Pulmonary artery endothelial cell (primary cell): ENCODE results near the gene SMG6. TPM values are rescaled to one million over a fixed set of nuclear protein-coding genes. Genes with fewer than 3 reads are reported as not detected.
"Not testable (repeated sequence)": the region's sequence is repeated elsewhere in the genome, so short reads cannot be mapped to it uniquely, and the experiment has no call there.

Experiments
- DNase-seq: peaks from one replicate; pipeline ENCODE4 v3.0.0-alpha.2; 2011; ENCODE audit warnings: low read depth, low spot score
- total RNA-seq: library from RNA; depleted of rRNA; stranded (reverse); fragments of >200 nt; gene quantifications from 2 replicates; pipeline ENCODE4 v1.2.3, GENCODE V29; 2014

The SMG6 gene
- total RNA-seq, 1 donor from 2014 or later, result 24.9 TPM

- DNase-seq, result no peak
These were observed 99.2 kb downstream of the SMG6 start for GRCh38 chr17:2204393-2204792.

- DNase-seq, result no peak
These were observed 99.8 kb downstream of the SMG6 start for GRCh38 chr17:2203818-2204217.

DNA sequence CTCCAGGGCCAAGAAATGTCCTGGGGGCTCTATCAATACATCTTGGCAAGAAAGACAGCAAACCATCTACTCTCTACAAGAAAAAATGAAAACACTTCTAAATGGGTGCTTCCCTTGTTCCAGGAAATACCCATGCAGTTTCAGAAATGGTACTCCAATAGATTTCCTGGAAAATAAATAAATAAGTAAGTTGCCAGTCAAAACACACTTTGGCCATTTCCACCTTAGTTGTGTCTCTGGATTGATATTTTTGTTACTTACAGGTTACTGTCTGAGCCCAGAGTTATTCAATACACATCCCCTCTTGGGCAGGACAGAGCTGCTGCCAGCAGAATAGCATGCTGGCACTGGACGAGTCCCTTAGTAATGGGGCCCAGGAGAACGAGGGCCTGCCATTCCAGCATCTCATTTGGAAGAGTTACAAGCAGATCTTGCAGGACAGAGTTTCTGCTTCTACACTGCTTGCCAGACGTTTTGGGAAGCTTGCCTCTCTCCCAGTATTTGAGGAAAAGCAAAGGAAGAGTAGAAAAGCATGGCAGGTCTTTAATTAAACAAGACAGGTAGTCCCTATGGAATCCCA lies 100.5 kb downstream of the SMG6 start:
- DNase-seq, result no peak

- DNase-seq, result no peak
These were observed 101.1 kb downstream of the SMG6 start for GRCh38 chr17:2202302-2202995.

- DNase-seq, result not testable (repeated sequence)
These were observed 104.2 kb downstream of the SMG6 start for GRCh38 chr17:2199386-2199785.

GRCh38 chr17:2198927-2199326 lies 104.7 kb downstream of the SMG6 start:
- DNase-seq, result no peak

- DNase-seq, result no peak
These were observed 106.3 kb downstream of the SMG6 start for GRCh38 chr17:2197271-2197670.

DNA sequence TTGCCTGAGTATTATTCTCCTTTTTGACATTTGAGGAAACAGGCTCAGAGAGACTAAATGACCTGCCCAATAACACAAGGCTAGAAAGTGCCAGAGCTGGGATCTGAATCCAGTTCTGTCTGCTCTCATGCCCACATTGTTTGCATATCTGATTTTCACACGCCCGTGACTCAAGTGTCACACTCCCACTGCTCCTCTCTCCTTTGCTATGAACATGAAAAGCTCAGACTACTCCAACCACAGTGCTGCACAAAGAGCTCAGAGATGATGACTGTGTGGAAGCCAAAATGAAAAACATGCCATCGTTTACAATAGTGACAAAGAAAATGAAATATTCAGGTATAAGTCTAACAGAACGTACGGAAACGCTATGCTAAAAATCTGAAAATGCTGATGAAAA lies 107.9 kb downstream of the SMG6 start:
- DNase-seq, result no peak

GRCh38 chr17:2194889-2195335 lies 108.7 kb downstream of the SMG6 start:
- DNase-seq, result no peak

GRCh38 chr17:2192367-2193057 lies 111.1 kb downstream of the SMG6 start:
- DNase-seq, result peak; percentile 98

DNA sequence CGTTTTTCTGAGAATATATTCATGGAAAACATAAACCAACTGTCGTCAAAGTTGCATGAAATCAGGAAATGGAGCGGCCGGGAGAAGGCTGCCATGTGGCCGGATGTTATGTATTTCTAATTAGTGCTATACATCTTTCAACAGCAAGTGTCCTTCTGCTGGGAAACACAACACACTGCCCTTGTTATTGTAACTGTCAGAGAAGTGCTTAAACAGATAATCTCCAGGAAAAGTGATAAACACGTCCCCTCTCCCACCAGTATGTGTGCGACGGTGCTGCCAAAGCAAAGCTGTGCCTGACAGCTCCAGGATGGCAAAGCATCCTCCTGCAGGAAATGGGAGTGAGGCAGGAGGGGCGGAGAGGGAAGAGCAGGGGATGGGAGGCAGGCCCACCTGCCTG lies 111.8 kb downstream of the SMG6 start:
- peak; percentile 65 for DNase-seq

DNA sequence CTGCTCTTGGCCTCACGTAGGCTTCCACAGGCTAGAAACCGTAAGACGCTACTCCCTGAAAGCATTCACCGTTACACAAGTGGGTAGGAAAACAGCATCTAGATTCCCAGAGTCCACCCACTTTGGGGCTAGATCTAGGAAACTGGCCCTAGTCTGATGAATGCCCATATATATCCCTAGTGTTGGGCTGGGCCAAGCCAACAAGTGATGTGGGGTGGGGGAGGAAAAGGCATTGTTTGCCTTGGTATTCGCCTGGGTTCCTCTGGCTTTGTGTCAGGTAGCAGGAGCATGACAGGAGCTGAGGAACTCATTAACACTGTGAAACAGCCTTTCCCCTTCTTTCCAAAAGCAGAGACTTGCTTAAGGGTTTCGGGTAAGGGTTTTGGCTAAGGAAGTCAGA lies 112.4 kb downstream of the SMG6 start:
- DNase-seq, result no peak

- no peak for DNase-seq
These were observed 113.6 kb downstream of the SMG6 start for GRCh38 chr17:2190014-2190413.

- DNase-seq, result no peak
These were observed 114.5 kb downstream of the SMG6 start for GRCh38 chr17:2188971-2189630.

DNA sequence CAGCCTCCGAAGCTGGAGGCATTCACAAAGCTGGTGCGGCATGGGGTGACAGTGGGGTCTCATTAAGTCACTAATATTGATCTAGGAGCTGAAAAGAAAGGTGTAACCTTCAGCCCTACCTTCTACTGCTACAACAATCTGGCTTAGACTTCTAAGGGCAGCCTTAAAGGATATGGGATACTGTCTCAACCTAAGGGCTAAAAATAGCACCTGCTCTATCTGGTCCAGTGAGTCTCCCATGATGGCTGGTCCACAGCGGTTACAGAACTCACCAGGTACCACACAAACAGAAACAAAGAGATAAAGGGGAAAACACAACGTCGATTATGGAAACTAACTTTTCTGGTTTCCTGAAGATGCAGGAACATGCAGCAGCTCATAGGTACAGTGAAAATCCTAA lies 115.8 kb downstream of the SMG6 start:
- DNase-seq, result no peak

GRCh38 chr17:2186937-2187336 lies 116.6 kb downstream of the SMG6 start:
- DNase-seq, result no peak

DNA sequence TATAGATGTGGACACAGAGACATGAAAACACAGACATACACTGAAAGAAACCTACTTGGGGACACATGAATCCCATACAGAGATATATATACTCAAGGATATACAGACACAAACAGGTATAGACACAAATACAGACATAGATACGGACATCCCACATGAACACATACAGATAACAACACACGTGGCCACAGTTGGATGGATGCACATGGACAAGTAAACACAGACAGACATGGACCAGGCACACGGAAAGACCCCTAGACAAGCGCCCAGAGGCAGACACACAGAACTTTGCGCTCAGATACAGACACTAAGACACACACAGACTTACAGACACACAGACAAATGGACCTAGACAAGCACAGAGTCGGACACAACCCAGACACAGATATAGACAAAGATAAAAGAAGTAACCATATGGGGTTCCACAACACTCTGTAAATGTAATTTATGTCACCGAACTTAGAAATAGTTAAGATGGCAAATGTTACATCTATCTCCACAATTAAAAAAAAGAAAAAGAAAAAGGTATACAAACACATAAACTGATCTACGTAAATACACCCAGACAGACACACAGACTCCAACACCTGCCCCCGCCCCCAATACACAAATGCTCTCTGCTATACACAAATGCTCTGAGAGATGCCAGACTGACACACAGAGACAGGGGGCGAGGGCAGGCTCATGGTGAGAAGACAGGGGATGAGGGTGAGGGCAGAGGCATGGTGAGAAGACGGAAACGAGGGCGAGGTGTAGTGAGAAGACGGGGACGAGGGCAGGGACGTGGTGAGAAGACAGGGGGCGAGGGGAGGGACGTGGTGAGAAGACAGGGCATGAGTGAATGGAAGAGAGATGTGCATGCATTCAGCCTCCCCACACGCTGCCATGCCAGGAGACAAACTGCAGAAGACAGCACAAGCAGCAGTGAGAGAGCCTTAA lies 118.3 kb downstream of the SMG6 start:
- no peak for DNase-seq

DNA sequence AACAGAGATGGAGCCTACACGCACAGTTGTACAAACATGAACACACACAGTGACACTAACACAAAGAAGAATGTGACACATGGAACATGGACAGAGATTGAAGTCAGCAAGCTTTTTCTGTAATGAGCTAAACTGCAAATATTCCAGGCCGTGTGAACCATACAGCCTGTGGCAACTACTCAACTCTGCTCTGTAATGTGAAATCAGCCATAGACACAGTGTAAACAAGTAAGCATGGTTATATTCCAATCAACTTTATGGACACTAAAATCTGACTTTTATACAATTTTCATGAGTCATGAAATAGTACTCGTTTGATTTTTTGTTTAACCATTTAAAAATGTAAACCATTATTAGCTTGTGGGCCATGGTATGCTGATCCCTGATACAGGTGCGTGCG lies 120.2 kb downstream of the SMG6 start:
- DNase-seq, result no peak

GRCh38 chr17:2181897-2182448 lies 121.6 kb downstream of the SMG6 start:
- DNase-seq, result no peak

- DNase-seq, result peak; percentile 65
These were observed 122.2 kb downstream of the SMG6 start for GRCh38 chr17:2181206-2181896.
